NB4 (cell line): Measurements from ENCODE around the gene MEGF6.

ENCODE experiments used
- DNase-seq: peaks from one replicate; pipeline ENCODE4 v3.0.0; 2010; ENCODE audit warnings: low read depth
- H3K4me3 ChIP-seq: one replicate; pipeline ENCODE4 v1.5.1; 2011; ENCODE audit warnings: mild to moderate bottlenecking, low read depth, low read length, moderate library complexity
- CTCF ChIP-seq: IDR thresholded peaks from one replicate; pipeline ENCODE4 v1.5.1; 2012; ENCODE audit warnings: low read depth, low read length
- MYC ChIP-seq: IDR thresholded peaks from 2 replicates; pipeline ENCODE4 v1.6.1; 2011; ENCODE audit warnings: low read depth, low read length
- POLR2A ChIP-seq: IDR thresholded peaks from 2 replicates; pipeline ENCODE4 v1.6.1; 2011; ENCODE audit warnings: mild to moderate bottlenecking; ENCODE audit not compliant: insufficient read length; ENCODE audit errors: extremely low read depth
- TF ChIP-seq, protein P1 (sequence below): IDR thresholded peaks from 2 replicates; pipeline ENCODE4 v1.6.1; 2011; ENCODE audit warnings: low read depth, low read length

MEGF6 gene

DNA sequence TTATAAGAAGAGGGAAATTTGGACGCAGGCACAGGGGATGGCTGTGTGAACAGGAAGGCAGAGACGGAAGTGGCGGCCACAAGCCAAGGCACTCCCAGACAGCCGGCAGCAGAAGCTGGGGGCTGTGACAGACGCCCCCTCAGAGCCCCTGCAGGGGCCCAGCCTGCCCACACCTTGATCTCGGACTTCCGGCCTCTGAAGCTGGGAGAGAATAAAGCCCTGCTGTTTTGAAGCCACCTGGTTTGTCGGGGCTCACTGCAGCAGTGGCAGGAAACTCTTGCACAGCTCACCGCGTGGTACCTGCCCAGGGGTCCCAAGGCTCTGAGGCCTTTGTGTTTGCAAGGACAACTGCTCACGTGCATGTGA is 13.7 kb downstream of the MEGF6 start:
- peak; percentile 65 for DNase-seq
- TF ChIP-seq, protein P1, sequence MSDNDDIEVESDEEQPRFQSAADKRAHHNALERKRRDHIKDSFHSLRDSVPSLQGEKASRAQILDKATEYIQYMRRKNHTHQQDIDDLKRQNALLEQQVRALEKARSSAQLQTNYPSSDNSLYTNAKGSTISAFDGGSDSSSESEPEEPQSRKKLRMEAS: peak; percentile 70; the same call in 1 of the 2 replicates
- peak; percentile 51; the same call in 1 of the 2 replicates for TF ChIP-seq MYC
- peak; percentile 16 for TF ChIP-seq POLR2A
- TF ChIP-seq CTCF: no peak
- H3K4me3 ChIP-seq: no peak overlapping the region

GRCh38 chr1:3596663-3597598 is 14.4 kb downstream of the MEGF6 start:
- no peak for DNase-seq
- no peak for TF ChIP-seq MYC
- H3K4me3 ChIP-seq: no peak overlapping the region

DNA sequence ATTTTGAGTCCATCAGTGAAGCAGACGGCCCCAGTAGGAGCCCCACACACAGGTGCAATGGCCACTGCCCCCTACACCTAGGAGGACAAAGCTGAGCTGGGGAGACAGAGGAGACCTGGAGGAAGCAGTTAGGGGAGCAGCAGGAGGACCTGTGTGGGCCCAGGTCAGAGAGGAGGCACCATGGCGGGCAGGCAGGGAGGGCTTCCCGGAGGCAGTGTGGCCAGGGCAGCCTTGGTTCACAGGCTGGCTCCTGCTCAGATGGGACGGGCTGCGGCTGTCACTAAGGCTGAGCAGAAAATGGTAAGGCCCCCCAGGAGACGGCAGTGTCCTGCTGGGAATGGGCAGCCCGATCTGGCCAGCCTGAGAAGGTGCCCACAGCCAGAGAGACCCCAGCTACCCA is 15.4 kb downstream of the MEGF6 start:
- no peak overlapping the region for H3K4me3 ChIP-seq
- DNase-seq: no peak
- TF ChIP-seq POLR2A: no peak
- TF ChIP-seq MYC: no peak
- TF ChIP-seq CTCF: no peak
- TF ChIP-seq, protein P1: no peak

DNA sequence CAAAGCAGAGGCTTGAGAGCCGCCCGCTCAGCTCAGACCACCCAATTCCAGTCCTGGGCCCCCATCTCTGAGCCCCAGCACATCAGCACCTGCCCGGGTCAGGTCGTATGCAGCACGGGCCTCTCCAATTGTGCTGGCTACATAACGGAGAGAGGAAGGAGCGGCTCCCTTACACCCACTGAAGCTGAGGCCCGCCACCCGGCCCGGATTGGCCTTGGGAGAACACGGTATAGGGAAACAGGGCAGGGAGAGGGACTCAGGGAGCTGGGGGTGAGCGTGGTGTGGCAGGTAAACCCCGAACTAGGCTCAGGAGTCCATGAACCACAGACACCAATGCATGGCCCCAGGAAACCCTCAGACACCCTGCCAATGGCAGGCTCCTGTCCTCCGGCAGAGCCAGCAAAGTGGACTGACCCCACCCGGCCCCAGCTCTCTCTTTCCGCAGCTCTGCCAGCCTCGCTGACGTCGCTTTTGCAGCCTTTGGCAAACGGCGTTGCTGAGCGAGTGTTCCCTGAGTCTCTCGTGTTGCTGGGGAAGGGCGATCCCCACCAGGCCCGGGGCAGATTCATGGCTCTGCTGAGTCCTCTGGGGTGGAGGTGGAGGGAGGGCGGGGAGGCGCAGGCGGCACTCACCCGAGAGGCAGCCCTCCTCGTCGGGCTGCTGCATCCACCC is 16.5 kb downstream of the MEGF6 start:
- TF ChIP-seq CTCF (no peak), MYC (no peak), POLR2A (no peak)
- TF ChIP-seq, protein P1: no peak
- no peak for DNase-seq
- no peak overlapping the region for H3K4me3 ChIP-seq

- TF ChIP-seq MYC: no peak
- TF ChIP-seq POLR2A: no peak
- TF ChIP-seq, protein P1: no peak
- TF ChIP-seq CTCF: no peak
- H3K4me3 ChIP-seq: no peak overlapping the region
- no peak for DNase-seq
Observed at GRCh38 chr1:3593745-3594144, 17.6 kb downstream of the MEGF6 start.

DNA sequence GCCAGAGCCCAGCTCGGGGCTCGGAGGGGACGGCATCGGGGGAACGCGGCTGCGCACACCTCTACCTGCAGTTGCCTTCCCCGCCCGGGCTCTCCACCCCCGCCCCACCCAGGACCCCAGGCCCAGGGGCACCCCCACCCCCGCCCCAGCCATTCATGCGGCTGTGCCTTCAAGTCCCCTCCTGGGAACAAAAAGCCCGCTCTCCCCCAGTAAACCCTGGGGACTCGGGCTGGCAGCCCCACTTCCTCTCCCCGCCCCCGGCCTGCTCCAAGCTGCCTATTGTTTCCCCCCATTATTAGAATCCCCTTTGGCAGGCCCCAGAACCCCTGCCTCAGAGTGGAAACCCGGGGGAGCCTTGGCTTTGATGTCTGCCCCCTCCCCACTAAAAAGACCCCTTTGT is 18.0 kb downstream of the MEGF6 start:
- no peak overlapping the region for H3K4me3 ChIP-seq
- no peak for TF ChIP-seq MYC
- TF ChIP-seq CTCF: no peak
- no peak for TF ChIP-seq POLR2A
- TF ChIP-seq, protein P1: no peak
- DNase-seq: peak; percentile 52
